ENCODE results near the gene CTSF.
"Not testable (repeated sequence)": the region's sequence is repeated elsewhere in the genome, so short reads cannot be mapped to it uniquely, and the experiment has no call there.

CTSF gene

DNA sequence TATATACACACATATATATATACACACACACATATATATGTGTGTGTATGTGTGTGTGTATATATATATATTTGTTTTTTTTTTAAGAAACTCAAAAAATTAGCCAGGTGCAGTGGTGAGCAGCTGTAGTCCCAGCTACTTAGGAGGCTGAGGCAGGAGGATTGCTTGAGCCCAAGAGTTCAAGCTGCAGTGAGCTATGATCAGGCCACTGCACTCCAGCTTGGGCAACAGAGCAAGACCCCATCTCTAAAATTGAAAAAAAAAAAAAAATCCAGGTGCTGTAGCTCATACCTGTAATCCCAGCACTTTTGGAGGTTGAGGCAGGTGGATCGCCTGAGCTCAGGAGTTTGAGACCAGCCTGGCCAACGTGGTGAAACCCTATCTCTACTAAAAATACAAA lies 20.9 kb upstream of the CTSF start:
- not testable (repeated sequence) for DNase-seq

DNA sequence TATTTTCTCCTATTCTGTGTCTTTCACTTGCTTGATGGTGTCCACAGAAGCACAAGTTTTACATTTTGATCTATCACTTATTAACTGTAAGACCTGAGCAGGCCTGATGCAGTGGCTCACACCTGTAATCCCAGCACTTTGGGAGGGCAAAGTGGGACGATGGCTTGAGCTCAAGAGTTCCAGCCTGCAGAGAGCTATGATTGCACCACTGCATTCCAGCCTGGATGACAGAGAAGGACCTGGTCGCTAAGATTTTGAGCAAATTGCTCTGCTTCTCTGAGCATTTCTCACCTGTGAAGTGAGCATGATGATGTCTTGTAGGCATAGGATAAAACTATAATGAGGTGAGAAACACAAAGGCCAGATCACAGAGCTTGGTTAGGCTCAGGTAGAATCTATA lies 17.7 kb upstream of the CTSF start:
- DNase-seq, result no peak

GRCh38 chr11:66585447-66585846 lies 17.0 kb upstream of the CTSF start:
- DNase-seq, result not testable (repeated sequence)

- DNase-seq, result not testable (repeated sequence)
Measured at GRCh38 chr11:66582565-66583147, 14.2 kb upstream of the CTSF start.

- DNase-seq, result no peak
Measured at GRCh38 chr11:66581261-66581660, 12.9 kb upstream of the CTSF start.

GRCh38 chr11:66580803-66581202 lies 12.4 kb upstream of the CTSF start:
- DNase-seq, result no peak

GRCh38 chr11:66579017-66579606 lies 10.7 kb upstream of the CTSF start:
- DNase-seq, result peak; percentile 24 to 76 (median 72)

- no peak for DNase-seq
Measured at GRCh38 chr11:66570850-66571180, 2.4 kb upstream of the CTSF start.

DNA sequence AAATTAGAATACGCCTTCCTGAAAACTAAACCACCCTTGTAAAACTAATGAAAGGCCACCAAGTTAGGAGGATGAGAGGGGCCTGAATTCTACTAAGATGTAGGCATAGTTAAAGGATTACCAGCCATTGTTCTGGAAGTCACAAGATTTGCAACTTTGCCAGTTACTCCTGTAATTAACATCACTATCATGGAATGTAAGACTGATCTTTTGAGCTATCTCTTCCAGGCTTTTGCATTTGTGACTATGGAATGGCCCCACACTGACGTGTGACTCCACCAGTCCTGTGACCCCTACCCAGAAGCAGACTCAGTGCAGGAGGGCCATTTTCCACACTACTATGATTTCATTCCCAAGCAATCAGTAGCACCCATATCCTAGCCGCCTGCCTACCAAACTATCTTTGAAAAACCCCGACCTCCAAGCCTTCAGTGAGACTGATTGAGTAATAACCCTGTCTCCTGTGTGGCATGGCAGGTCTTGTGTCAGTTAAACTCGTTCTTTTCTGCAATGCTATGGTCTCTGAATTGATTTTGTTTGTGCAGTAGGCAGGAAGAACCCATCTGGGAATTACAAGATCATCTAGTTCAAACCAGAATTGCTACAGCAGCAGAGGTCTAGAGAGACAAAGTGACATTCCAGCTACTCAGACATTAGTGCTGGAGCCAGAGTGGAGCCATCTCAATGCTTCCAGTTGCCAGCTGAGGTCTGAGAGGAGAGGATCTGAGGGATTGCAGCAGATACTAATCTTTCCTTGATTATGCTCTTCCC lies 1.9 kb upstream of the CTSF start:
- no peak for DNase-seq

DNA sequence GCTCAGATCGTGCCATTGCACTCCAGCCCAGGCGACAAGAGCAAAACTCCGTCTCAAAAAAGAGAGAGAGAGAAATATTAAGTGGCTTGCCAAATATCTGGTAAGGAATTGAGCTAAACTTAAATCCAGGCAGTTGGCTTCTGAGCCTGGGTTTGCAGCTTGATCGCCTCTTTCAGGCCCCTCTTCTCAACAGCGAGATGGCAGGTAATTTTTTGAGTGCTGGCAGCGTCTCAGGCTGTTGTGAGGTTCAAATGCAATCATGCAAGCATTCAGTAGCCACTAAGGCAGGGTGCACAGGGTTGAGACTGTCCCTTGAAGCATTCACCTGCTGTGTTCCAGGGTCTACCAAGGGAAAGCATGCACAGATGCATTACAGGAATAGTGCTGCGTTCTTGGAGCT lies 670 bp upstream of the CTSF start:
- no peak for DNase-seq

- no peak for DNase-seq
Measured at GRCh38 chr11:66567787-66568123, 651 bp downstream of the CTSF start.

DNA sequence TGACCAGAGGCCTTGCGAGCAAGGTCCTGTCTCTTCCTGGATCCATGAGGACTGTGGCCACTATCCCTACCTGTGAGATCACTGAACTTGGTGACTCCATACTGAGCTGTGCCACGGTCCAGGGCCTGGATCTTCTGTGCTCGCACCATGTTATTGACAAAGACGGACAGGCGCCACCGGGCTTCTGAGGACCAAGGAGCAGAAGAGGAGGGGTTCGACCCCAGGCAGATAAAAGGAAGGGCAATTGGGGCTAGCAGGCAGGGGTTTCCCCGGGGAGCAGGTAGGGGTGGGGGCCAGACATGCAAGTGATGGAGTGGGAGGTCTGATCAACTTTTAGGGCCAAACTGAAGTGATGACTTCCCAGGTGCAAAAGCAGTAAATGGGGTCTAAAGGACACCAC lies 2.2 kb downstream of the CTSF start:
- no peak for DNase-seq

DNA sequence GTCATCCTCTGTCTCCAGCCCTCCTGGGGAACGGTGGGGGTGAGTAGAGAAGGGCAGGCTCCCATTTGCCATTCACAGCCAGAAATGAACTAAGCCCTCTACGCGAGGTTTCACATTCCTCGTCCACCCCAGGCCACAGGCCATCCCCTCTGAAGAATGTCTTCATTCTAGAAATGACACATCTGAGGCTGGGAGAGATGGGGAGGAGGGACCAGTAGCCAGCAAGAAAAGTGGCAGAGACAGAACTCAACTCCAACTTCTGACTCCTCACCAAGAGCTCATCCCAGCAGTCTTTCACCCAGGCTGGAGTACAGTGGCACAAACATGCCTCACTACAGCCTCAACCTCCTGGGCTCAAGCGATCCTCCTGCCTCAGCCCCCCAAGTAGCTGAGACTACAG lies 3.4 kb downstream of the CTSF start:
- no peak for DNase-seq

DNA sequence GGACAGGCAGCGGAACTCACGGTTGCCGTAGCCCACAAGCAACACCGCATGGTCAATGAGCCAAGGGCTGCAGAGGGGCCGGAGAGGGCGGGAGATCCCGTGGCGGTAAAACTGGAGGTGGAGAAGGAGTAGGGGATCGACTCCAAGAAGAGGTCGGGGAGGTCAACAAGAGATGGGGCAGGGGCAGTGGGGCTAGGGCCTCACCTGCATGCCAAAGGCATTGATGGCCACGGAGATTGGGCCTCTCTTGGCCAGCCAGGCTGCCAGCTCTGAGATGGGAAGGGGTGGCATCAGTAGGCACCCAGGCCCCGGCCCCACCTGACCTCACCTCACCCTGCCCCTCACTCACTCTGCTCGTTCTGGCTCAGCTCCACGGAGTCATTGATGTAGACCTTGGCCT lies 3.9 kb downstream of the CTSF start:
- no peak for DNase-seq

- DNase-seq, result no peak
Measured at GRCh38 chr11:66563832-66564231, 4.6 kb downstream of the CTSF start.

DNA sequence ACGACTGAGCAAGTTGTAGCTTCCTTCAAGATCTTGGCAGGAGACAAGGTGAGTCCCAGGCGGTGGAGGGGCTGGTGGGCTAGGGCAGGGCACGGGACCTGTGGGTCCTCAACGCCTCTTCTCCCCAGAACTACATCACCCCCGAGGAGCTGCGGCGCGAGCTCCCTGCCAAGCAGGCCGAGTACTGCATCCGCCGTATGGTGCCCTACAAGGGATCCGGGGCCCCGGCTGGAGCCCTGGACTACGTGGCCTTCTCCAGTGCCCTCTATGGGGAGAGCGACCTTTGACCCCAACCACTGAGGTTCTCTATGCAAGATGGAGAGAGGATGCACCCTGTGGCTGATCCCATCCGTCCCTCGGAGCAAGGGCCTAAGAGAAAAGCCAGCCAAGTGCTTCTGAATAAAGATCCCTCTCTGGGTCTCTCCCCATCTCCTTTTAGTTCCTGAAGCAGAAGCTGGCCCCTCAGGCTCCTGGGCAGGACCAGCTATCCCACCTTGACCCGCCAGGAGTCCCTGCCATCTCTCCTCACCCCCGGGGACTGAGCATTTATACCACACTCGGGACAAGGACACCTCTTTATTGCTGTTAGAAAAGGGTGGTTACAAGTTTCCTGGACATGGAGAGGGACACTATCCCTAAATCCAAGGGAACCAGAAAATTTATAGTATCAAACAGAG lies 5.4 kb downstream of the CTSF start:
- no peak for DNase-seq

DNA sequence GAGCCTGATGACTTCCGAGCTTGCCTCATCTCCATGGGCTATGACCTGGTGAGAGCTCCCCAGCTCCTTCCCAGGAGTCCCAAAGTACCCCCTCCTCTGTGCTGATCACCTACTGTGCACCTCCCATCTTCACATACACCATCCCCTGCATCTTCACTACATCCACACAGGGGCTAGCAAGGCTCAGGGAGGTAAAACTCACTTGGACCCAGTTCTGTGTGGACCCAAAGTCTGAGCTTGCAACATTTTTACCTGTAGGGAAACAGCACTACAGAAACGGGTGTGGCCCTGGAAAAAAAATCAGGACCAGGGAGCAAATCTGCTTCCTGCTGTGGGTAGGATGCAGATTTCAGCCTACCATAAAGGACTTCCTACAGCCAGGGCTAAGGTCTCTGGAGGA lies 6.1 kb downstream of the CTSF start:
- DNase-seq, result no peak

GRCh38 chr11:66561975-66562248 lies 6.5 kb downstream of the CTSF start:
- DNase-seq, result no peak

DNA sequence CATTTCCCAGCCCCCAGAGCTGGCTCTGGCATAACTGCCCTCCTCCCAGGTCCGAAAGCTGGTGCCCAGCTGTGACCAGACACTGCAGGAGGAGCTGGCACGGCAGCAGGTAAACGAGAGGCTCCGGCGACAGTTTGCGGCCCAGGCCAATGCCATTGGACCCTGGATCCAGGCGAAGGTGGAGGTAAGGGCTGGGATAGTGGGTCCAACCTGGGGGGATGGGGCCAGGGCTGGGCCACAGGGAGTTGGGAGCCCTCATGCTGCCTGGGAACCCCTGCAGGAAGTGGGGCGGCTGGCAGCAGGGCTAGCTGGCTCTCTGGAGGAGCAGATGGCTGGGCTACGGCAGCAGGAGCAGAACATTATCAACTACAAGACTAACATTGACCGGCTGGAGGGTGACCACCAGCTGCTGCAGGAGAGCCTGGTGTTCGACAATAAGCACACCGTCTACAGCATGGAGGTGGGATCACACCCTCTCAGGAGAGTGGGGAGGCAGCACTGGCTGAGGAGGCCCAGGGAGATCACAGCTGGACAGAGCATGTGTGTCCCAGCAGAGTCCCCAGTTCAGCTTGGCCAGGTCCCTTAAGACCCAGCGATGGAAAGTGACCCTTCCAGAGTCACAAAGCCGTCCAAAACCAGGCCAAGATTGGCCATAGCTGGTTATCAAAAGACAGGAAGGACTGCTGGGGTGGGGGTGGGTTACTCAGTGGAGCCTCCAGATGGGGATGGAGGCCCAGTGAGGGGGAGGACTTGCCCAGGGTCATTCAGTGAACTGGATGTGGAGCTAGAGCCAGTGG lies 7.0 kb downstream of the CTSF start:
- no peak for DNase-seq

GRCh38 chr11:66559866-66560676 lies 8.3 kb downstream of the CTSF start:
- no peak for DNase-seq

GRCh38 chr11:66559142-66559865 lies 9.1 kb downstream of the CTSF start:
- peak in 4 of 6 experiments; percentile 8 to 35 (median 20) for DNase-seq

DNA sequence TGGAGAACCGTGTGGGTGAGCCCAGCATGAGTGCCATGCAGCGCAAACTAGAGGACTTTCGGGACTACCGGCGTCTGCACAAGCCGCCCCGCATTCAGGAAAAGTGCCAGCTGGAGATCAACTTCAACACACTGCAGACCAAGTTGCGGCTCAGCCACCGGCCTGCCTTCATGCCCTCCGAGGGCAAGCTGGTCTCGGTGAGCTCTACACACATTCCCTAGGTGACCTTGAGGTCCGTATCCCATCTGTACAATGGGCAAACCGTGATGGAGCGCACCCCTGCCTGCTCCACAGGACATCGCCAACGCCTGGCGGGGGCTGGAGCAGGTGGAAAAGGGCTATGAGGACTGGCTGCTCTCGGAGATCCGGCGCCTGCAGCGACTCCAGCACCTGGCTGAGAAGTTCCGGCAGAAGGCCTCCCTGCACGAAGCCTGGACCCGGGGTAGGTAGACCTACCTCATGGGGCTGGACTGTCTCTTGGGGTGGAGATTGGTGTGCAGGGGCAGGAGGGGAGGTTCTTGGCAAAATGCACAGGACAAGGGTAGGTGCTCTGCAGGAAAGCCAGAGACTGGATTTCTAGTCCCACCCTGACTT lies 10.6 kb downstream of the CTSF start:
- no peak for DNase-seq
